ENCODE measurements around the gene ZNF469. TPM values are rescaled to one million over a fixed set of nuclear protein-coding genes. Genes with fewer than 3 reads are reported as not detected.
"Not testable (repeated sequence)": the region's sequence is repeated elsewhere in the genome, so short reads cannot be mapped to it uniquely, and the experiment has no call there.

The ZNF469 gene
- total and polyA plus RNA-seq, 9 donors, result 0.52 to 16.2 (median 5.5) TPM

DNA sequence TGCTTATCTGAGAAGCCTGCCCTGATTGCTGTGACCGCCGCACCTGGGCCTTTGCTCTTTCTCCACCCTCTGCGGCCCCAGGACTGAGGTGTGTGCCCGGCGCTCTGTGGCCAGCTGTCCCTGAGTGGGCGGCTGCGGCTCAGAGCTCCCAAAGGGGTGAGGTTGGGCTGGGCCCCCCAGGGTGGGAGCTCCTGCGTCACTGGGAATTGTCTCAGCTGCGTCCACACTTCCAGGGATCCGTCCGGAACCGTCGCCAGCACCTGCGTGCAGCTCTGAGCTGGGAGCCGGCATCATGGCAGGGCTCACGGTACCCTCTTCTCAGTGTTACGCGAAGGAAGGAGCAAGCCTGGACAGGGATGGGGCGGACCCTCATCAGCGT lies 24.3 kb downstream of the ZNF469 start:
- Histone ChIP-seq H3K9me3 (no peaks in the 10 kb centered on the region), H3K4me3 (no peak overlapping the region), H3K4me1 (ENCODE audit: insufficient read depth) (peaks cover 5% of the 10 kb centered on the region), H3K27me3 (no peaks in the 10 kb centered on the region), H3K36me3 (no peaks in the 10 kb centered on the region), H3K27ac (no peak overlapping the region)
- intact Hi-C loops (cut with DNase I), result no loop called here
- 95 to 96% (median 95%) methylated on average over 20 of the region's 20 CpGs for WGBS, 3 donors
- TF ChIP-seq, protein P1, sequence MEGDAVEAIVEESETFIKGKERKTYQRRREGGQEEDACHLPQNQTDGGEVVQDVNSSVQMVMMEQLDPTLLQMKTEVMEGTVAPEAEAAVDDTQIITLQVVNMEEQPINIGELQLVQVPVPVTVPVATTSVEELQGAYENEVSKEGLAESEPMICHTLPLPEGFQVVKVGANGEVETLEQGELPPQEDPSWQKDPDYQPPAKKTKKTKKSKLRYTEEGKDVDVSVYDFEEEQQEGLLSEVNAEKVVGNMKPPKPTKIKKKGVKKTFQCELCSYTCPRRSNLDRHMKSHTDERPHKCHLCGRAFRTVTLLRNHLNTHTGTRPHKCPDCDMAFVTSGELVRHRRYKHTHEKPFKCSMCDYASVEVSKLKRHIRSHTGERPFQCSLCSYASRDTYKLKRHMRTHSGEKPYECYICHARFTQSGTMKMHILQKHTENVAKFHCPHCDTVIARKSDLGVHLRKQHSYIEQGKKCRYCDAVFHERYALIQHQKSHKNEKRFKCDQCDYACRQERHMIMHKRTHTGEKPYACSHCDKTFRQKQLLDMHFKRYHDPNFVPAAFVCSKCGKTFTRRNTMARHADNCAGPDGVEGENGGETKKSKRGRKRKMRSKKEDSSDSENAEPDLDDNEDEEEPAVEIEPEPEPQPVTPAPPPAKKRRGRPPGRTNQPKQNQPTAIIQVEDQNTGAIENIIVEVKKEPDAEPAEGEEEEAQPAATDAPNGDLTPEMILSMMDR (IDR thresholded peaks at IDR 0.05), result no peak
- no peak for TF ChIP-seq POLR2A (IDR thresholded peaks at IDR 0.05)
- no peak for TF ChIP-seq EP300 (IDR thresholded peaks at IDR 0.05)
- no peak for DNase-seq

DNA sequence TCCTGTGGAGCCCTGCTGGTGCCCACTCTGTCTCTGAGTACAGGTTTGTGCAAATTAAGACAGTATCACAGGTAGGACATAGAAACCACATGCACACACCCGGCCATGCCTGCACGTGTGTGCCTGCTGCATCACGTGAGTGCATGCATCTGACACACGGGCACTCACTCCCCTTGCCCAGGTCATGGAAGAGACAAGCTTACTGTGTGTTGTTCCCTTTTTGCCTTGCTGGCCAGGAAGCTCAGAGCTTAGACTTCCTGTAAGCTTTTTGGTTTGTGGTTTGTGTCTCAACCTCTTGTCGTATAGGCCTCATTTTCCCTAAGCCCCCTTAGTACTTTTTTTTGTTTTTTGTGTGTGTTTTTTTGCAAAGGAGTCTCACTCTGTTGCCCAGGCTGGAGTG lies 25.0 kb downstream of the ZNF469 start:
- no peaks in the 10 kb centered on the region for H3K27me3 ChIP-seq
- H3K36me3 ChIP-seq, result no peaks in the 10 kb centered on the region
- WGBS, 3 donors, result 90 to 91% (median 90%) methylated on average over 5 of the region's 5 CpGs
- intact Hi-C loops (cut with DNase I), result no loop called here
- H3K9me3 ChIP-seq, result no peaks in the 10 kb centered on the region
- H3K4me1 ChIP-seq (ENCODE audit: insufficient read depth), result peaks cover 5% of the 10 kb centered on the region
- TF ChIP-seq, protein P1 (IDR thresholded peaks at IDR 0.05), result no peak
- no peak for TF ChIP-seq EP300 (IDR thresholded peaks at IDR 0.05)
- no peak for TF ChIP-seq POLR2A (IDR thresholded peaks at IDR 0.05)
- no peak overlapping the region for H3K4me3 ChIP-seq
- H3K27ac ChIP-seq, result no peak overlapping the region
- no peak for DNase-seq

DNA sequence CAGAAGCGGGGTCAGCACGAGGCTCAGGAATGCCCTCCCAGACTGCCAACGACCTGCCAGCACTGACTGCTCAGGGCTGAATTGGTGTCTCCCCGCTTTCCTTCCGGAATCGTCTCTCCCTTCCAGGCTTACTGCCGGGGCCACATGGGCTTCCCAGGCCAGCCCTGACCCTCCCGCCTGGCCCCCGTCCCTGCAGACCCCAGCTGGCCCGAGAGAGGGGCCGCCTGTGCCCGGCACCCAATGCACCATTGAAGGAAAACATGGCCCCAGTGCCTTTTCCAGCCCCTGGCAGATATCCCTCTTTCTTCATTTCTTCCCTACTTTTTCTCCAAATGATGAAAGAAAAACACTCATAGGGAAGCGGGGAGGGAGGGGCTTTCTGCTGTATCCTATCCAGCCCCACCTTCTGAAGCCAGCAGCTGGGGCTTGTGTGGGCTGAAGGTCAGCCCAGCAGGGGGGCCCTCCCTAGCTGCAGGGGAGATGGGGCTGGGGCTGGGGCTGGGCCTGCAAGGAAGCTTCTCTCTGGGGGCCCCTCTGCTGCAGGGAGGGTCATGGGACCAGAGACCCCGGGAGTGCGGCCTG lies 25.9 kb downstream of the ZNF469 start:
- TF ChIP-seq, protein P1 (IDR thresholded peaks at IDR 0.05), result no peak
- no peak for TF ChIP-seq POLR2A (IDR thresholded peaks at IDR 0.05)
- TF ChIP-seq EP300 (IDR thresholded peaks at IDR 0.05), result no peak
- no peaks in the 10 kb centered on the region for H3K9me3 ChIP-seq
- H3K27ac ChIP-seq, result no peak overlapping the region
- no peak for DNase-seq
- H3K36me3 ChIP-seq, result no peaks in the 10 kb centered on the region
- H3K4me1 ChIP-seq (ENCODE audit: insufficient read depth), result peaks cover 5% of the 10 kb centered on the region
- intact Hi-C loops (cut with DNase I), result no loop called here
- WGBS, 3 donors, result 26 to 52% (median 48%) methylated on average over 15 of the region's 15 CpGs
- no peaks in the 10 kb centered on the region for H3K27me3 ChIP-seq
- no peak overlapping the region for H3K4me3 ChIP-seq

DNA sequence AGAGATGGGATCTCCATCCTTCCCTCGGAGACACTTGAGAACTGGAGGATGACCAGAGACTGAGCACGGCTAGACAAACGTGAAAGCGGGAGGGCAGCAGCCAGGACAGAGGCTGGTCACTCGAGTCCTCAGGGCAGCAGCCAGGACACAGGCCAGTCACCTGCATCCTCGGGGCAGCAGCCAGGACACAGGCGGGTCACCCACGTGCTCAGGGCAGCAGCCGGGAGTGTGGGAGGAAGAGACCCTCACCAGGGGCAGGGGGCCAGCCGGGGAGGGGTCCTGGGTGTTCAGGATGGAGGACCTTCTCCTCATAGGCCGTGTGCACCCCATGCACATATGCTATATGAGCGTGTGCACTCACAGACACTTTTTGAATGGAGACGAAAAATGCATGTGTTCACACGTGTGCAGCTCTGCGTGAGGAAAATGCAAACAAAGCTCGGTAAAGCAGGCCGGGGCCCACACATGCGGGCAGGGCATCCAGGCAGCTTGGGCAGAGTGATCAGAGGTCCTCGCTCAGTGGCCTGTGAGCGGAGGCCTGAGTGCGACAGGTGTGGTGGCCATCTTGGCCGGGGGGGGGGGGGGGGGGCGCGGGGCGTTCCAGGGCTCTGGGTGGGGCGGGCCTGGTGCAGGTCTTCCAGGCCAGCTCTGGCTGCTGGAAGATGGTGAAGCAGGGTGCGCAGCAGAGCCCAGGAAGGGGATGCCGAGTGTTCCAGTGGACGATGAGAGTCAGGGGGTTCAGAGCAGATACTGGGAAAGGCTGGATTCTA lies 26.7 kb downstream of the ZNF469 start:
- H3K9me3 ChIP-seq, result no peaks in the 10 kb centered on the region
- H3K4me3 ChIP-seq, result no peak overlapping the region
- no peaks in the 10 kb centered on the region for H3K27me3 ChIP-seq
- WGBS, 3 donors, result 85 to 87% (median 86%) methylated on average over 28 of the region's 29 CpGs
- TF ChIP-seq EP300 (IDR thresholded peaks at IDR 0.05) (no peak), POLR2A (IDR thresholded peaks at IDR 0.05) (no peak)
- TF ChIP-seq, protein P1 (IDR thresholded peaks at IDR 0.05), result no peak
- intact Hi-C loops (cut with DNase I), result no loop called here
- no peak for DNase-seq
- no peak overlapping the region for H3K27ac ChIP-seq
- H3K36me3 ChIP-seq, result no peaks in the 10 kb centered on the region
- peaks cover 5% of the 10 kb centered on the region for H3K4me1 ChIP-seq (ENCODE audit: insufficient read depth)

DNA sequence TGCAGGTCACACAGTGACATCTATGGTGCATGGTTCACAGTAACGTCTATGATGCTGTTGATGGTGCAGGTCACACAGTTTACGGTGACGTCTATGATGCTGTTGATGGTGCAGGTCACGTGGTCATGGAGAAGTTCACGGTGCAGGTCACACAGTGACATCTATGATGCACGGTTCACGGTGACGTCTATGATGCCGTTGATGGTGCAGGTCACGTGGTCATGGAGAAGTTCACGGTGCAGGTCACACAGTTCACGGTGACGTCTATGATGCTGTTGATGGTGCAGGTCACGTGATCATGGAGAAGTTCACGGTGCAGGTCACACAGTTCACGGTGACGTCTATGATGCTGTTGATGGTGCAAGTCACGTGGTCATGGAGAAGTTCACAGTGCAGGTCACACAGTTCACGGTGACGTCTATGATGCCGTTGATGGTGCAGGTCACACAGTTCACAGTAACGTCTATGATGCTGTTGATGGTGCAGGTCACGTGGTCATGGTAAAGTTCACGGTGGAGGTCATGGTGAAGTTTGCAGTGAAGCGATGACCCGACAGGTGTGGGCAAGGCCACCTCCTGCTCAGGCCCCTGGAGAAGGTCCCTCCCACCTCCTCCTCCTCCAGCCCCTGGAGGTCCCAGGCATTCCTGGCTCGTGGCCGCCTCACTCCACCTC lies 27.7 kb downstream of the ZNF469 start:
- H3K4me1 ChIP-seq (ENCODE audit: insufficient read depth); intact Hi-C loops (cut with DNase I); H3K27ac ChIP-seq; H3K4me3 ChIP-seq; H3K9me3 ChIP-seq; H3K27me3 ChIP-seq; H3K36me3 ChIP-seq; DNase-seq: not testable (repeated sequence)
- 92 to 94% (median 94%) methylated on average over 28 of the region's 28 CpGs for WGBS, 3 donors
